H1 (cell line): ENCODE measurements around the gene FRMD6.

Experiments
- BCL11A ChIP-seq, 2 experiments: IDR thresholded peaks; one replicate each; pipeline ENCODE4 v1.6.1; 2011; ENCODE audit warnings: low read depth in 2 of 2, low read length in 2 of 2, mild to moderate bottlenecking in 2 of 2
- CBX5 ChIP-seq: fragments of 300-800, 300-1000 bp; sonication (generic); IDR thresholded peaks from 2 replicates; pipeline ENCODE4 v1.7.1; 2016; ENCODE audit warnings: antibody characterized with exemption, low read length, low read depth
- CTCF ChIP-seq, 3 experiments: IDR thresholded peaks; 1 replicate in 2 of 3; 2 replicates in 1 of 3; pipeline versions ENCODE4 v1.5.1 to v1.6.1; 2011; ENCODE audit warnings: low read length in 3 of 3, mild to moderate bottlenecking in 3 of 3, inconsistent platforms in 2 of 3, low read depth in 1 of 3, moderate library complexity in 1 of 3; ENCODE audit not compliant: insufficient read depth in 1 of 3; ENCODE audit errors: control extremely low read depth in 1 of 3
- EP300 ChIP-seq, 2 experiments: IDR thresholded peaks; 1 replicate in 1 of 2; 2 replicates in 1 of 2; pipeline ENCODE4 v1.6.1; 2011 to 2012; ENCODE audit warnings: low read depth in 2 of 2, low read length in 2 of 2, mild to moderate bottlenecking in 2 of 2, borderline replicate concordance in 1 of 2, inconsistent platforms in 1 of 2, moderate library complexity in 1 of 2
- JUND ChIP-seq: IDR thresholded peaks from 2 replicates; pipeline ENCODE4 v1.6.1; 2011; ENCODE audit warnings: mild to moderate bottlenecking, improper control_type of control experiment, low read length
- MAFK ChIP-seq: IDR thresholded peaks from 2 replicates; pipeline ENCODE4 v1.6.1; 2012; ENCODE audit warnings: low read depth, mild to moderate bottlenecking, improper control_type of control experiment, low read length
- POLR2A ChIP-seq, 2 experiments: IDR thresholded peaks; 1 replicate in 1 of 2; 2 replicates in 1 of 2; pipeline ENCODE4 v1.6.1; 2011; ENCODE audit warnings: low read depth in 2 of 2, low read length in 2 of 2, mild to moderate bottlenecking in 2 of 2; ENCODE audit errors: control extremely low read depth in 1 of 2
- SIN3A ChIP-seq, 2 experiments: IDR thresholded peaks in 1 of 2; conservative IDR thresholded peaks in 1 of 2; 2 replicates each; pipeline ENCODE4 v1.6.1; 2011 to 2012; ENCODE audit warnings: low read length in 2 of 2, improper control_type of control experiment in 1 of 2, low read depth in 1 of 2, mild to moderate bottlenecking in 1 of 2
- SRF ChIP-seq: IDR thresholded peaks from 2 replicates; pipeline ENCODE4 v1.6.1; 2011; ENCODE audit warnings: mild to moderate bottlenecking, low read depth, low read length, moderate library complexity
- TF ChIP-seq, protein P1 (sequence below): IDR thresholded peaks from 2 replicates; pipeline ENCODE4 v1.6.1; 2012; ENCODE audit warnings: inconsistent platforms

DNA sequence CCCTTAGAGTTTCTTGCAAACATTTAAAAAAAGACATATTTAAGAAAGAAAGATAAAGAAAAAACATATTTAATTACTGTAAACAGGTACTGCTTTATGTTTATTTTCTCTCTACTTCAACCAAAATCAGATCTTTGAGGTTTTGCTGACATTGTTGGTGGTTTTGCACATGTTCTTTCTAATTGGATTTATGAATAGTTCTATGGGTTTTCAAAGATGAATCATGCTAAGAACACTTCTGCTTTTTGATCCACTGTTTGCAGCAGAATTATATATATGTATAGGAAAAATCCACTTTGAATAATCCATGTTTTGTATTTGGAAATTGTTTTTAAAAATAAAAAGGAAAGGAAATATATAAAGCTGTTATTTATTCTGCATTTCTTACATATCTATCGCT lies 78.4 kb downstream of the FRMD6 start:
- no peak for TF ChIP-seq CTCF (IDR thresholded peaks at IDR 0.05; ENCODE audit: control extremely low read depth in 1 of 3, insufficient read depth in 1 of 3, low read depth in 1 of 3, low read length in 3 of 3)
- TF ChIP-seq JUND, result no peak
- no peak for TF ChIP-seq EP300 (IDR thresholded peaks at IDR 0.05; ENCODE audit: borderline replicate concordance in 1 of 2, low read depth in 2 of 2, low read length in 2 of 2)
- TF ChIP-seq POLR2A (IDR thresholded peaks at IDR 0.05; ENCODE audit: control extremely low read depth in 1 of 2, low read depth in 2 of 2, low read length in 2 of 2), result no peak
- TF ChIP-seq BCL11A (IDR thresholded peaks at IDR 0.05; ENCODE audit: low read depth in 2 of 2, low read length in 2 of 2), result no peak
- no peak for TF ChIP-seq MAFK
- no peak for TF ChIP-seq SIN3A (conservative IDR thresholded peaks at IDR 0.05 in 1 of 2, IDR thresholded peaks at IDR 0.05 in 1 of 2; ENCODE audit: low read depth in 1 of 2, low read length in 2 of 2)
- TF ChIP-seq, protein P1, sequence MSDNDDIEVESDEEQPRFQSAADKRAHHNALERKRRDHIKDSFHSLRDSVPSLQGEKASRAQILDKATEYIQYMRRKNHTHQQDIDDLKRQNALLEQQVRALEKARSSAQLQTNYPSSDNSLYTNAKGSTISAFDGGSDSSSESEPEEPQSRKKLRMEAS, result no peak
- TF ChIP-seq CBX5, result no peak
- TF ChIP-seq SRF, result no peak
